Jurkat, Clone E6-1 (cell line): ENCODE results near the gene ZNF398.
A peak's percentile ranks its signal among the peaks of the same experiment; 100 is the strongest.

Experiments used
- DNase-seq: peaks from one replicate; pipeline ENCODE4 v3.0.0-alpha.2; 2011; ENCODE audit warnings: low read depth, low spot score
- H3K4me3 ChIP-seq: 2 replicates; pipeline ENCODE4 v1.5.1; 2011; ENCODE audit warnings: mild to moderate bottlenecking, low read length, control low read depth, moderate library complexity

ZNF398 gene

GRCh38 chr7:149191851-149192250 lies 44.6 kb downstream of the ZNF398 start:
- DNase-seq, result no peak
- no peak overlapping the region for H3K4me3 ChIP-seq

- peak overlapping the region; percentile 86 for H3K4me3 ChIP-seq
- no peak for DNase-seq
Observed at GRCh38 chr7:149194799-149195179, 47.5 kb downstream of the ZNF398 start.

GRCh38 chr7:149195180-149196150 lies 48.2 kb downstream of the ZNF398 start, which contains the start of gene ZNF282:
Gene ZNF282, plus strand, starts transcription at chr7:149195546. Its CDS starts 44 bp downstream, at chr7:149195590.
- DNase-seq, result peak; percentile 59
- H3K4me3 ChIP-seq, result peak within 1 kb of the TSS; percentile 86

GRCh38 chr7:149196151-149196704 lies 49.0 kb downstream of the ZNF398 start:
- H3K4me3 ChIP-seq, result peak overlapping the region; percentile 86
- no peak for DNase-seq

- DNase-seq, result no peak
- peak overlapping the region; percentile 86 for H3K4me3 ChIP-seq
Observed at GRCh38 chr7:149196705-149197171, 49.5 kb downstream of the ZNF398 start.

DNA sequence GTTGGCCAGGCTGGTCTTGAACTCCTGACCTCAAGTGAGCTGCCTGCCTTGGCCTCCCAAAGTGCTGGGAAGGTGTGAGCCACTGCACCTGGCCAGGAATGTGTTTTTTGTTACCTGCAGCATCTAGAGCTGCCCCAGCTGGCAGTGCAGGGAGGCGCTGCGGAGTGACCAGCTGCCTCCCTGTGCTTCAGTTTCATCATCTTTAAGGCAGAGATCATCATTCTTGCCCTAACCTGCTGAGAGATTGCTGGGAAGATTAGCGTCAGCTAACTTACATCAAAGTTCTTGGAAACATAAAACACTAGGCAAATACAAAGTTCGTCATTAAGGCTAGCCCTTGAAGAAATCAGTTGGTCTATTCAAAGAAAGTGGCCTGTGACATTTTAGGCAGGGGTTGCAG lies 50.4 kb downstream of the ZNF398 start:
- H3K4me3 ChIP-seq, result no peak overlapping the region
- DNase-seq, result no peak

DNA sequence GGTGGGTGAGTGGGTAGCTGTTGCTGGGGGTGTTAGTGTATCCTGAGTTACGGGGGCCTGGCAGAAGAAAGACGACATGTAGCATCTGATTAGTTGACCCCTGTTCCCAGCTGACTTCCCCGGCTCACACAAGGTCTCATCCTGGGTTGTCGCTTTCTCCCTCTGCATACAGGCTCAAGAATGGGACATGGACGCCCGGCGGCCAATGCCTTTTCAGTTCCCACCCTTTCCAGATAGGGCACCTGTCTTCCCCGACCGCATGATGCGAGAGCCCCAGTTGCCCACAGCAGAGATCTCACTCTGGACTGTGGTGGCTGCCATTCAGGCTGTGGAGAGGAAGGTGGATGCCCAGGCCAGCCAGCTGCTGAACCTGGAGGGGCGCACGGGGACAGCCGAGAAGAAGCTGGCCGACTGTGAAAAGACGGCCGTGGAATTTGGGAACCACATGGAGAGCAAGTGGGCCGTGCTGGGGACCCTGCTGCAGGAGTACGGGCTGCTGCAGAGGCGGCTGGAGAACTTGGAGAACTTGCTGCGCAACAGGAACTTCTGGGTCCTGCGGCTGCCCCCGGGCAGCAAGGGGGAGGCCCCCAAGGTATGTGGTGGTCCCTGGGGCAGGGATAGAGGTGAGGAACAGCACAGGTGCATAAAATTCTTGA lies 51.0 kb downstream of the ZNF398 start:
- DNase-seq, result no peak
- no peak overlapping the region for H3K4me3 ChIP-seq

DNA sequence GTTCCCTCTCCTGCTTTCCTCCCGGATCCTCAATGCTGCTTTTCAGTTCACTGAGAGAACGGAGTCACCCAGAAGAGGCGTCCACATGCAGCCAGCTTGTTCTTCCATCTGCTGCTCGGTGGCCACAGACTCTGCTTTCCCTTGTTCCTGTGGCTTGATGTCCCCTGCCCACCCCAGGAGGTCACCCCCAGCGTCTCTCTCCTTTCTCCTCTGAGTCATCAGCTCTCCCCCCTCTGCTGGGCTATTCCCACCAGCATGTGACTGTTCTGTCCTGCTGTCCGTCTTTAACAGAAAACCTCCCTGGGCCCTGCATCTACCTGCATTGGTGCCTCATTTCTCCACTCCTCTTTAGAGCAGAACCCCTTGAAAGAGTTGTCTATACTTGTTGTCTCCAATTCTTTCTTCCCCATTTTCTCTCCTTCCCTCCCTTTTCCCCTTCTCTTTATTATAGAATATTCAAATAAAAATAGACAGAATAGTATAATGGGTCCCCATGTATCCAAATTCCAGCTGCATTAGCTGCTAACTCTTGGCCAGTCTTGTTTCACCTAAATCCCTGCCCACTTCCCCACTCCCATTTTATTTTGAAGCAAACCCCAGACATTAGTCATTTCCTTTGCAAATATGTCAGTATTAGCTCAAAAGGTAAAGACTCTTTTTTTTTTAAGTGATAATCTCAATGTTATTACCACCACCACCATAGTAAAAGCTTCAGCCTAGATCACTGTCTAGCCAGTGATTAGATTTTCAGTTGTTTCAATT lies 52.2 kb downstream of the ZNF398 start:
- no peak for DNase-seq
- no peak overlapping the region for H3K4me3 ChIP-seq

DNA sequence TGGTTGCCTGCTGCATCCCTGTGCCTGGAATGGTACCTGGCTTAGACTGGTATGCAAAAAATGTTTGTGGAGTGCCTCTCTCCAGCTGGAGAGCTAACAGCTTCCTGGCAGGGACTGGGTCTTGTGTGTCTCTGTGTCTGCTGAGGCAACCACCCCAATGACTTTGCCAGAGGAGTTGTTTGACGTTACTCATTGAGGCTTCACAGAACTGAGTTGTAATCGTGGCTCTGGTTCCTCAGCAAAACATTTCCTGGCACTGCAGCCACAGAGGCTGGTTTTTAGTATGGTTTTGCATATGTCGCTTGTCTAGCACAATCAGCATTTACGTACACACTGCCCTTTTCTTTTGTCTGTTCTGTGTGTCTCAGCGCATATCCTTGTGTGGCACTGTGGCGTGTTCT lies 55.6 kb downstream of the ZNF398 start:
- H3K4me3 ChIP-seq, result no peak overlapping the region
- DNase-seq, result no peak

GRCh38 chr7:149205690-149206381 lies 58.6 kb downstream of the ZNF398 start:
- no peak overlapping the region for H3K4me3 ChIP-seq
- no peak for DNase-seq

GRCh38 chr7:149207324-149208035 lies 60.2 kb downstream of the ZNF398 start:
- no peak overlapping the region for H3K4me3 ChIP-seq
- no peak for DNase-seq

GRCh38 chr7:149209518-149210269 lies 62.4 kb downstream of the ZNF398 start:
- DNase-seq, result peak; percentile 31
- no peak overlapping the region for H3K4me3 ChIP-seq

DNA sequence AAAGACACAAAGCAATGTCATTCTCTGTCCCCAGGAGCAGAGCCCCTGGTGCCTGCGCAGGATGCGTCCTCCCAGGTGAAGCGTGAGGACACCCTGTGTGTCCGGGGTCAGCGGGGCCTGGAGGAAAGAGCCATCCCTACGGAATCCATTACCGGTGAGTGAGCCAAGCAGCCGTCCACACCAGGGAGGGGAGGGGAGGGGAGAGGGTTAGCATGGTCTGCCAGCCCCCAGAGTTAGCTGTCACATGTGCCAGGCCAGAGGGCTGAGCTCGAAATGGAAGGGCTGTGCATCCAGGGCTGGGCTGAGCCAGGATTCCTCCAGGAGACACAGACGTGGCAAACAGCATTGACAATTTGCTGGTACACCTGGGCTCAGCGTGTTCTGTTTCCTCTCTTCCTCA lies 63.3 kb downstream of the ZNF398 start:
- no peak for DNase-seq
- no peak overlapping the region for H3K4me3 ChIP-seq

GRCh38 chr7:149214020-149214720 lies 66.9 kb downstream of the ZNF398 start:
- no peak overlapping the region for H3K4me3 ChIP-seq
- no peak for DNase-seq

DNA sequence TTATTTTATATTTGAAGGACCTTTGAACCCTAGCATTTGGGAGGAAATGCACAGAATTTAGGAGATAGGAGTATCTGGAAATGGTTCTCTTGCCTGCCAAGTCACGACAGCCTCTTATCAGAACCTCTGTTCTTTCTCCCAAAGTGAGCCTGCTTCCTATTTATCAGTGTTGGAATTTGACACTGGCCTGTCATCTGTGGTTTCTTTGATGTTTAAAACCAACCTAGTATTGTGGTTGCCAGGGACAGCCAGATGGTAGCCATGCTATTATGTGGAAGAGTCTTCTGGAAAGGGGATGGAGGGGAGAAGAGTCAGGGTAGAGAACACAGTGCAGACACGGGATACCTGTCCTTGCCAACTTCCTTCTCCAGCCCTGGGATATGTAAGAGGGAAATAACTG lies 69.1 kb downstream of the ZNF398 start:
- DNase-seq, result no peak
- no peak overlapping the region for H3K4me3 ChIP-seq

GRCh38 chr7:149217570-149217969 lies 70.3 kb downstream of the ZNF398 start:
- no peak overlapping the region for H3K4me3 ChIP-seq
- DNase-seq, result no peak
